T47D (cell line): ENCODE data around the gene CCT5.

Experiments
- DNase-seq, 2 experiments: peaks; one replicate each; pipeline versions ENCODE4 v3.0.0 to v3.0.0-alpha.2; 2011 to 2012; ENCODE audit warnings: low read depth in 1 of 2, low spot score in 1 of 2
- JUND ChIP-seq: IDR thresholded peaks from 2 replicates; pipeline ENCODE4 v1.6.1; 2012; ENCODE audit warnings: low read depth
- in situ Hi-C: cut with HindIII; loops from 2 replicates; pipeline ENCODE4 v1.10.0; 2016; ENCODE audit warnings: low sequenced_read_pairs, low pct_unique_long_range_greater_than_20kb

The CCT5 gene

DNA sequence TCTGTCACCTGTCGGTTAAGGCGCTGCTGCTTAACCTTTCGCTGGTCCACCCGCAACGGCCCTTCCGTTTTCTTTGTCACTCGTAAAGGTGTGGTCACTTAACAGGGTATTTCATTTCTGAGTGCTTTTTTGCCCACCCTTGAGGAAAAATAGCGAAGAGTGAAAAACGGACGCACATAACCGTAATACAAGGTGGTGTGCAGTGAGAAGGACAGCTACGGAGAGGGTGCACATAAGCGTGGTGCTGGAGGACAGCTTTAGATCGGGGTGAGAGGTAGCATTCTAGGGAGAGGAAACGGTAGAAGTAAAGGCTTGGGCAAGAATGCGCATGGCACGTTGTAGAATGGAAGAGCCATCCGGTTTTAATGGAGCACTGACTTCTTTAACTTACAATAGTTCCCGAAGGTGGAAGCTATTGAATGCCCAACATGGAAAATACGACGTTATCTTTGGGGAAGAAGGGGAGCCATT, 761 bp downstream of the CCT5 start:
- no peak for TF ChIP-seq JUND
- DNase-seq = peak in 1 of 2 experiments; percentile 31
- in situ Hi-C loops = no loop called here

DNA sequence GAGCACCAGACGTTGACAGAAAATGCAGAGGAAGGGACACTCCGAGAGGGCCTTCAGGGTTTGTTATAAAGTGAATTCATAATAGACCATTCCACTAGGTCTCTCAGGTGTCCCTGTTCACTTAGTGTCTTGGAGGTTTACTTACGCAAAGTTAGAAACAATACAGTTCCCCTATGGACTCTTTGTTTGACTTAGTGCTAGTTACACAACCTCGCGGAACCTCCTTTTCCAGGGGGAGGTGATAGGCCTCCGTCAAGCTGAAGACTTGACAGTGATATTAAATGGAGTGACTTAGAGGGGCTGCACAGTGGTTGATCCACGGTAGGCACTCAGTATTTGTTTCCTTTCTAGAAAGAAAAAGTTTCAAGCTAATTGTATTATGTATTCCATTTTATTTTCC, 1.3 kb downstream of the CCT5 start:
- DNase-seq = no peak
- no peak for TF ChIP-seq JUND
- in situ Hi-C loops = no loop called here

DNA sequence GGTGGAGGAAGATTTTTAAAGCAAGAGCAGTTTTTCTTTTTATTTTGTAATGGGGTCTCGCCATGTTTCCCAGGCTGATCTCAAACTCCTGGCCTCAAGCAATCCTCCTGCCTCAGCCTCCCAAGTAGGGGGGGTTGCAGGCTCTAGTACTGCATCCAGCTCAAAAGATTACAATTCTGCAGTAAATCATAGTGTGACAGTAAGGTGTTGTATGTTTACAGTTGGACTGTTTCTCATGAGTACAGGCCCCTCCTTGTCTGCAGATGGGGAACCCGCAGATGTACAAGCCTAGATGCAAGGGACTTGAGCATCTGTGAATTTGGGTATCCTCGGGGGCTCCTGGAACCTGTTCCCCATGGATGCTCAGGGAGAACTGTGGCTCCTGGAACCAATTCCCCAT, 3.3 kb downstream of the CCT5 start:
- TF ChIP-seq JUND = no peak
- DNase-seq = no peak
- in situ Hi-C loops = no loop called here

DNA sequence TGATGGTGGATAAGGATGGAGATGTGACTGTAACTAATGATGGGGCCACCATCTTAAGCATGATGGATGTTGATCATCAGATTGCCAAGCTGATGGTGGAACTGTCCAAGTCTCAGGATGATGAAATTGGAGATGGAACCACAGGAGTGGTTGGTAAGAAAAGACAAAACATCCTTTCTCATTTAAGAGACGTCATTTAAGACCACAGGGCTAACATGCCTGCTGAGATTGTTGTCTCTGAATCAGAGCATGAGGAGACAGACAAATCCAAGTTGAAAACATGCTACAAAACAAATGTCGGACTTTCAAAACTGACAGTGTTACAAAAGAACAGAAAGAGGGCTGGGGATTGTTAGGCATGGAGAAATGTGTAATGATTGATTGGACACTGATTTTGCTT, 4.6 kb downstream of the CCT5 start:
- no peak for TF ChIP-seq JUND
- in situ Hi-C loops = no loop called here
- no peak for DNase-seq

GRCh38 chr5:10257870-10258269, 7.8 kb downstream of the CCT5 start:
- in situ Hi-C loops = no loop called here
- DNase-seq = no peak
- no peak for TF ChIP-seq JUND

DNA sequence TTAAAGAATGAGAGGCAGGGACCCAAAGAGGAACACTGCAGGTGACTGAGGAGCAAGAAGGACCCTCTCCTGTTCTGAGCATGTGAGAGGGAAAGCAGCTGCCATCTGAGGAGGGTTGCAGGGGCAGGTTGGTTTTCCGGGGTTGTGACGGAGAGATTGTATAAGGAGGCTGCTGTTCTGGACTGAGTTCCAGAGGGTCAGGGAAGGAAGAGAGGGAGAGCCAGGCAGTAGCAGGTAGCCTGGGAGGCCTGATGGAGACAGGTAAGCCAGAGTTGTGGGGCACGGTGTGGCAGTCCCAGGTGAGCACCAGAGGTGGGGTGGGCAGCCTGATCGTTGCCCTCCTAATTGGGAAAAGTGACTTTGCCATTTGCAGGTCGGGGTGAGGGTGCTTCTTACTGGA, 9.8 kb downstream of the CCT5 start:
- no peak for DNase-seq
- in situ Hi-C loops = no loop called here
- TF ChIP-seq JUND = no peak

GRCh38 chr5:10261065-10261464, 11.0 kb downstream of the CCT5 start:
- no peak for TF ChIP-seq JUND
- in situ Hi-C loops = no loop called here
- DNase-seq = no peak

DNA sequence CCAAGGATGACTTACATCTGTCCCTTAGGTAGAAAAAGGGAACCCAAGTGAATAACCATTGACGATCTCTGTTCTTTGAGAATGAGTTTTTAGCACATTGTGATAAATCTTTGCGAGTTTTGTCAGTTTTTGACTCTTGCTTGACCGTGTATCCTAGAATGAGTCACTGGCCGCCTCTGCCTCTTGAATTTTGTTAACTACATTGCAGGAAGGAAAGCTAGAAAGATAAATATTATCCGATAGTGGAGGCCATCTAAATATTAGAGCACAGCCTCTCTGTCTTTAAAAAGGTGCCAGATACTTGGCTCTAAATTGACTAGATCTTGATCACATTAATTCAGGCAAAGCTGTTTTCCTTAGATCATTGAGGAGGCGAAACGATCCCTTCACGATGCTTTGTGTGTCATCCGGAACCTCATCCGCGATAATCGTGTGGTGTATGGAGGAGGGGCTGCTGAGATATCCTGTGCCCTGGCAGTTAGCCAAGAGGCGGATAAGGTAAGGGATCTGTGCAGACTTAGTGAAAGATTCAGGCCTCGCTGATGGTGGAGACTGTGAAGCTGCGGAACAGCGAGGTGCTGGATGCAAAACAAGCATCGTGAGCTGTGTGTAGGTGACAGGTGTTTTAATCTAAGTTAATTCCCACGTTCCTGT, 12.2 kb downstream of the CCT5 start:
- no peak for TF ChIP-seq JUND
- in situ Hi-C loops = no loop called here
- no peak for DNase-seq

GRCh38 chr5:10262995-10263394, 12.9 kb downstream of the CCT5 start:
- DNase-seq = no peak

DNA sequence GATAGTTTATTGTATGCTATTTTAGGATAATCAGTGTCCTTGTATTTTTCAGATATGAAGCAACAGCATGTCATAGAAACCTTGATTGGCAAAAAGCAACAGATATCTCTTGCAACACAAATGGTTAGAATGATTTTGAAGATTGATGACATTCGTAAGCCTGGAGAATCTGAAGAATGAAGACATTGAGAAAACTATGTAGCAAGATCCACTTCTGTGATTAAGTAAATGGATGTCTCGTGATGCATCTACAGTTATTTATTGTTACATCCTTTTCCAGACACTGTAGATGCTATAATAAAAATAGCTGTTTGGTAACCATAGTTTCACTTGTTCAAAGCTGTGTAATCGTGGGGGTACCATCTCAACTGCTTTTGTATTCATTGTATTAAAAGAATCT, 14.5 kb downstream of the CCT5 start:
- TF ChIP-seq JUND = no peak
- in situ Hi-C loops = no loop called here
- DNase-seq = no peak

More at GRCh38 chr5:10262995-10263394, 12.9 kb downstream of the CCT5 start:
- TF ChIP-seq JUND = no peak
- in situ Hi-C loops = no loop called here

- in situ Hi-C loops = no loop called here
- no peak for TF ChIP-seq JUND
- DNase-seq = no peak
Measured at GRCh38 chr5:10265245-10266109, 15.4 kb downstream of the CCT5 start.

DNA sequence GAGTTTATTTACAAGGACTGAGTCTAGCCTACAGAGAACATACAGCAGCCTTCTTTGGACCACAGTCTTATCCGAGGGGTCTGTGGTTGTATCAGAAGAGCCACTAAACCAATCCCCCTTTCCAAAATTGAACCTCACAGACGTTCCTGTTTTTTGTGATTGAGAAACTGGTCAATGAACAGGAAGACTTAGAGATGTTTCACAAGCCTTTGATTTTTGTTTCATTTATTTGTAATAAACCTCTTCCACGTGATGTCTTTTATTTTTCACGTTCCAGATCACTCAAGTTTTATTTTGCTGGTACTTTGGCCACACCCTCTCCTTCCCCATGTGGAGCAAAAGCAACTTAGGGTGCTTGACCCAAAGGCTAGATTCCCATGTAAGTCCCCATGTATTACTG, 16.1 kb downstream of the CCT5 start:
- no peak for TF ChIP-seq JUND
- in situ Hi-C loops = no loop called here
- no peak for DNase-seq

DNA sequence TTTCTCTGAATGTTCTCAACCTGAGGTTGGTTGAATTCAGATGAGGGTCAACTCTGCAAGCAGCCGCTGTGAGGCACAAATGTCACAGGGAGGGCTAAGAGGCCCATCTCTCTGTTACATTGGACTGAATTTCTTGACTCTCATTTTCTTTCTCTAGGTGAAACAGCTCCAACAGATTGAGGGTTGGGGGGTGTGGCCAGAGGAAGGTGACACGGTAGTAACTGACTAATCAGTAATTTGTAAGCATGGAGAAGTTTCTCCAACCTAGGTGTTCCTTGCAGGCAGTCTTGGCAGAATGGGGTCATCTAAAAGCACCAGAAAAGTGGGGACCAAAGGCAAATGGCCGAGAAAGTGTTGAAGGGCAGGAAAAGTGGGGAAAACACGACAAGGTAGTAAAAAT, 16.8 kb downstream of the CCT5 start:
- no peak for DNase-seq
- TF ChIP-seq JUND = no peak
- in situ Hi-C loops = no loop called here

DNA sequence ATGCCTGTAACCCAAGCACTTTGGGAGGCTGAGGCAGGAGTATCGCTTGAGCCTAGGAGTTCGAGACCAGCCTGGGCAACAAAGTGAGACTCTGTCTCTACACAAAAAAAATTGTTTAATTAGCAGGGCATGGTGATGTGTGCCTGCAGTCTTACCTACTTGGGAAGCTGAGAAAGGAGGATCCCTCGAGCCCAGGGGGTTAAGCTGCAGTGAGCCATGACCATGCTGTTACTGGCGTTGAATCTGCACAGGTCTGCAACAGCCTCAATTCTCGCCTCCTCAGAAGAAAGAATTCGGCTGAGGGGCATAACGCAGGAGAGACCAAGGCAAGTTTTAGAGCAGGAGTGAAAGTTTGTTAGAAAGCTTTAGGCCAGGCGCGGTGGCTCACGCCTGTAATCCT, 18.0 kb downstream of the CCT5 start:
- in situ Hi-C loops = no loop called here
- DNase-seq = no peak
- no peak for TF ChIP-seq JUND
